T-helper 2 cell treated with Interferon-gamma antibody and Interleukin-4, amounts not matched to agents 100 ng/mL and 5 ng/mL, for 36 hours (primary cell): ENCODE results near the gene STX18. TPM values are rescaled to one million over a fixed set of nuclear protein-coding genes. Genes with fewer than 3 reads are reported as not detected.

Experiments
- intact Hi-C: fragments of 100-400 bp; cut with micrococcal nuclease; formaldehyde crosslinking; loops from one replicate; pipeline ENCODE4 v1.15.1; 2023
- total RNA-seq: library from RNA; stranded (reverse); gene quantifications from 2 replicates; pipeline ENCODE4 v1.2.3, GENCODE V29; 2022

Gene STX18
- total RNA-seq, 1 donor from 2014 or later = 21.8 TPM

GRCh38 chr4:4443821-4444220, 98.0 kb downstream of the STX18 start:
- intact Hi-C loops = no loop called here

- intact Hi-C loops = no loop called here
These were observed 101.4 kb downstream of the STX18 start for GRCh38 chr4:4440333-4441061.

- intact Hi-C loops = no loop called here
These were observed 102.1 kb downstream of the STX18 start for GRCh38 chr4:4439782-4440181.

GRCh38 chr4:4438891-4439290, 103.0 kb downstream of the STX18 start:
- intact Hi-C loops = no loop called here

GRCh38 chr4:4437798-4438470, 103.9 kb downstream of the STX18 start:
- intact Hi-C loops = no loop called here

- intact Hi-C loops = no loop called here
These were observed 105.5 kb downstream of the STX18 start for GRCh38 chr4:4436244-4436823.

GRCh38 chr4:4433941-4434340, 107.9 kb downstream of the STX18 start:
- intact Hi-C loops = no loop called here

- intact Hi-C loops = no loop called here
These were observed 109.3 kb downstream of the STX18 start for GRCh38 chr4:4432341-4433125.

GRCh38 chr4:4430492-4431195, 111.2 kb downstream of the STX18 start:
- intact Hi-C loops = loop anchor here (1.0 to 2.0 kb wide), 2 partner anchors 170 to 178 kb away; no protein-coding TSS in a partner anchor

GRCh38 chr4:4428966-4429875, 112.6 kb downstream of the STX18 start:
- intact Hi-C loops = no loop called here

GRCh38 chr4:4427886-4428285, 114.0 kb downstream of the STX18 start:
- intact Hi-C loops = no loop called here

GRCh38 chr4:4427121-4427870, 114.6 kb downstream of the STX18 start:
- intact Hi-C loops = no loop called here

- intact Hi-C loops = no loop called here
These were observed 115.2 kb downstream of the STX18 start for GRCh38 chr4:4426511-4427120.

GRCh38 chr4:4425696-4426095, 116.2 kb downstream of the STX18 start:
- intact Hi-C loops = no loop called here

- intact Hi-C loops = no loop called here
These were observed 116.6 kb downstream of the STX18 start for GRCh38 chr4:4425119-4425690.

- intact Hi-C loops = no loop called here
These were observed 117.2 kb downstream of the STX18 start for GRCh38 chr4:4424499-4425115.

- intact Hi-C loops = no loop called here
These were observed 117.9 kb downstream of the STX18 start for GRCh38 chr4:4423706-4424498.
